ENCODE measurements around the gene EFNA5. TPM values are rescaled to one million over a fixed set of nuclear protein-coding genes. Genes with fewer than 3 reads are reported as not detected.

Gene EFNA5
- polyA plus RNA-seq, 1 donor (not counting 4 experiments of a cell fraction or from before 2014, with no cell fraction given), result 4.8 TPM

- no peak overlapping the region for H3K4me3 ChIP-seq (ENCODE audit: control insufficient read depth in 2 of 3, extremely low read depth in 1 of 3, insufficient read depth in 2 of 3, low read depth in 1 of 3, low read length in 3 of 3)
- H3K27me3 ChIP-seq (ENCODE audit: control insufficient read depth, extremely low read depth, insufficient read depth, low read length), result no peaks in the 10 kb centered on the region
- peaks cover 8% of the 10 kb centered on the region for H3K4me1 ChIP-seq (ENCODE audit: control insufficient read depth, extremely low read depth, insufficient read depth, low read length)
- H3K9ac ChIP-seq (ENCODE audit: control insufficient read depth, extremely low read depth, insufficient read depth, low read length), result no peak overlapping the region
- DNase-seq (ENCODE audit: low read depth, low spot score) (no peak), FAIRE-seq (no peak)
- no peaks in the 10 kb centered on the region for H3K9me1 ChIP-seq (ENCODE audit: control insufficient read depth, extremely low read depth, insufficient read depth, low read length)
- no peak for TF ChIP-seq EZH2 (IDR thresholded peaks at IDR 0.05; ENCODE audit: low read length)
- TF ChIP-seq, protein P1, sequence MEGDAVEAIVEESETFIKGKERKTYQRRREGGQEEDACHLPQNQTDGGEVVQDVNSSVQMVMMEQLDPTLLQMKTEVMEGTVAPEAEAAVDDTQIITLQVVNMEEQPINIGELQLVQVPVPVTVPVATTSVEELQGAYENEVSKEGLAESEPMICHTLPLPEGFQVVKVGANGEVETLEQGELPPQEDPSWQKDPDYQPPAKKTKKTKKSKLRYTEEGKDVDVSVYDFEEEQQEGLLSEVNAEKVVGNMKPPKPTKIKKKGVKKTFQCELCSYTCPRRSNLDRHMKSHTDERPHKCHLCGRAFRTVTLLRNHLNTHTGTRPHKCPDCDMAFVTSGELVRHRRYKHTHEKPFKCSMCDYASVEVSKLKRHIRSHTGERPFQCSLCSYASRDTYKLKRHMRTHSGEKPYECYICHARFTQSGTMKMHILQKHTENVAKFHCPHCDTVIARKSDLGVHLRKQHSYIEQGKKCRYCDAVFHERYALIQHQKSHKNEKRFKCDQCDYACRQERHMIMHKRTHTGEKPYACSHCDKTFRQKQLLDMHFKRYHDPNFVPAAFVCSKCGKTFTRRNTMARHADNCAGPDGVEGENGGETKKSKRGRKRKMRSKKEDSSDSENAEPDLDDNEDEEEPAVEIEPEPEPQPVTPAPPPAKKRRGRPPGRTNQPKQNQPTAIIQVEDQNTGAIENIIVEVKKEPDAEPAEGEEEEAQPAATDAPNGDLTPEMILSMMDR (optimal IDR thresholded peaks at IDR 0.05 in 1 of 3, IDR thresholded peaks at IDR 0.05 in 1 of 3, conservative IDR thresholded peaks at IDR 0.05 in 1 of 3; ENCODE audit: extremely low read depth in 1 of 3, insufficient read depth in 2 of 3, low read length in 3 of 3), result no peak
- no peak overlapping the region for H3K27ac ChIP-seq (ENCODE audit: control insufficient read depth, insufficient read depth, low read length)
- H4K20me1 ChIP-seq (ENCODE audit: control insufficient read depth, extremely low read depth, insufficient read depth, low read length), result no peaks in the 10 kb centered on the region
- dilution Hi-C loops (cut with MboI; ENCODE audit: extremely low pct_ligation_motif_present, low sequenced_read_pairs), result no loop called here
- H3K9me3 ChIP-seq (ENCODE audit: control insufficient read depth, low read depth, low read length), result no peaks in the 10 kb centered on the region
- H2AFZ ChIP-seq (ENCODE audit: control insufficient read depth, low read length), result no peak overlapping the region
- H3K36me3 ChIP-seq (ENCODE audit: control insufficient read depth in 2 of 2, extremely low read depth in 1 of 2, insufficient read depth in 2 of 2, low read length in 2 of 2), result no peaks in the 10 kb centered on the region
- H3K4me2 ChIP-seq (ENCODE audit: control insufficient read depth, extremely low read depth, insufficient read depth, low read depth, low read length), result peak overlapping the region; percentile 38
- peaks cover 84% of the 10 kb centered on the region for H3K79me2 ChIP-seq (ENCODE audit: control insufficient read depth, insufficient read depth, low read length)
Observed at GRCh38 chr5:107666051-107666655, 4.6 kb downstream of the EFNA5 start.

DNA sequence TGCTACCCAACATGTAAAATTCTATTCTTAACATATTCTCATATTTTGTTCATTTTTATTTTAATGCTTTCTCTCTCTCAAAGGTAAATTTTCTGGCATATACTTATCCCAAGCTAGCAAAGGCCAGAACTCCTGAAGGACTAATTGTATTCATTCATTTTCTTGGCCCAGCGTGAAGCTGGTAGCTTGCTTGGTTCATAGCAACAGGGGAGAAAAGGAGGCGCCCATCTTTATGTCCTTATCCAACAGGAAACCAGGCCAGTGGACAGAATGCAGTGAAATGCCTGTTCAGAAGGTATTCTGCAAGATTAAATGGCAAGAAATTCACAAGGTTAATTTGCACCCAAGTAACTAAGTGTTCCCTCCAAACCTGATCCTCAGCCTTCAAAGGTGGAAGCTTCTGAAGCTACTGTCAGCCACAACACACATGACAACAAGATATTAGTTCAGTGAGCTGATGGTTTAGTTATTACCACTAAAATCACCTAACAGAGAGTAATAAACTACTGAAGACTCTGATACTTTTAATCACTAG is 5.6 kb downstream of the EFNA5 start:
- Histone ChIP-seq H3K9me1 (ENCODE audit: control insufficient read depth, extremely low read depth, insufficient read depth, low read length) (no peaks in the 10 kb centered on the region), H3K4me2 (ENCODE audit: control insufficient read depth, extremely low read depth, insufficient read depth, low read depth, low read length) (no peak overlapping the region), H3K27me3 (ENCODE audit: control insufficient read depth, extremely low read depth, insufficient read depth, low read length) (no peaks in the 10 kb centered on the region), H3K27ac (ENCODE audit: control insufficient read depth, insufficient read depth, low read length) (no peak overlapping the region), H3K4me3 (ENCODE audit: control insufficient read depth in 2 of 3, extremely low read depth in 1 of 3, insufficient read depth in 2 of 3, low read depth in 1 of 3, low read length in 3 of 3) (no peak overlapping the region), H3K4me1 (ENCODE audit: control insufficient read depth, extremely low read depth, insufficient read depth, low read length) (peaks cover 8% of the 10 kb centered on the region), H3K9me3 (ENCODE audit: control insufficient read depth, low read depth, low read length) (no peaks in the 10 kb centered on the region), H3K36me3 (ENCODE audit: control insufficient read depth in 2 of 2, extremely low read depth in 1 of 2, insufficient read depth in 2 of 2, low read length in 2 of 2) (no peaks in the 10 kb centered on the region), H2AFZ (ENCODE audit: control insufficient read depth, low read length) (no peak overlapping the region), H3K9ac (ENCODE audit: control insufficient read depth, extremely low read depth, insufficient read depth, low read length) (no peak overlapping the region), H3K79me2 (ENCODE audit: control insufficient read depth, insufficient read depth, low read length) (peaks cover 80% of the 10 kb centered on the region), H4K20me1 (ENCODE audit: control insufficient read depth, extremely low read depth, insufficient read depth, low read length) (no peaks in the 10 kb centered on the region)
- DNase-seq (ENCODE audit: low read depth, low spot score) (no peak), FAIRE-seq (no peak)
- dilution Hi-C loops (cut with MboI; ENCODE audit: extremely low pct_ligation_motif_present, low sequenced_read_pairs), result no loop called here
- TF ChIP-seq EZH2 (IDR thresholded peaks at IDR 0.05; ENCODE audit: low read length), result no peak
- TF ChIP-seq, protein P1 (optimal IDR thresholded peaks at IDR 0.05 in 1 of 3, IDR thresholded peaks at IDR 0.05 in 1 of 3, conservative IDR thresholded peaks at IDR 0.05 in 1 of 3; ENCODE audit: extremely low read depth in 1 of 3, insufficient read depth in 2 of 3, low read length in 3 of 3), result no peak

Data from keratinocyte (primary cell).